Measurements from ENCODE around the gene KATNIP.

DNA sequence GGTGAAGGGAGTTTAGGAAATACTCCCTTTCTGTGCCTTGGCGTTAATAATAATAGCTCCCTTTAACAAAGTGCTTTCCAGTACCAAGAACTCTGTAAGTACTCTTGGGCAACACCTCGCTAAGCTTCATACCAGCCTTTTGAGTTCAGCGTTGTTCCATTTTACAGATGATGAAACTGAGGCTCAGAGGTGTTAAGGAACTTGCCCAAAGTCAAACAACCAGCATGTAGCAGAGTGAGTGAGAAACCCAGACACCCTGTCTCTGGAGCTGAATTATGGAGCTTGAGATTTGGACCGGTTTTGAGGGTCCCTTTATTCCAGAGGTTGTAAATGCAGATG is 607 bp downstream of the KATNIP start:
- no peak for TF ChIP-seq POLR2A (IDR thresholded peaks at IDR 0.05)
- no peak for TF ChIP-seq CTCF (IDR thresholded peaks at IDR 0.05)

Data from sigmoid colon (tissue), 3 donors.